Measurements from ENCODE around the gene FAM237A. TPM values are rescaled to one million over a fixed set of nuclear protein-coding genes. Genes with fewer than 3 reads are reported as not detected.

FAM237A gene
- total RNA-seq, 2 experiments from 2014 or later = not detected

- Histone ChIP-seq H3K4me1 (ENCODE audit: insufficient read depth, low read length, poor library complexity, severe bottlenecking) (no peaks in the 10 kb centered on the region), H3K4me3 (ENCODE audit: low read depth, low read length, poor library complexity, severe bottlenecking) (no peak overlapping the region), H3K9me2 (ENCODE audit: insufficient read depth, low read length) (no peaks in the 10 kb centered on the region), H3K9me3 (ENCODE audit: low read length) (no peaks in the 10 kb centered on the region), H3K79me2 (ENCODE audit: insufficient read depth, low read depth, low read length) (no peaks in the 10 kb centered on the region), H2AFZ (ENCODE audit: low read length) (no peak overlapping the region), H3K27ac (ENCODE audit: low read depth, low read length, poor library complexity, severe bottlenecking) (no peak overlapping the region), H4K20me1 (ENCODE audit: insufficient read depth, low read length) (no peaks in the 10 kb centered on the region), H3K4me2 (ENCODE audit: low read length) (no peak overlapping the region), H3K36me3 (ENCODE audit: insufficient read depth, low read length) (no peaks in the 10 kb centered on the region)
- intact Hi-C loops (cut with micrococcal nuclease; ENCODE audit: unreplicated experiment) = no loop called here
- no TSS peak for BruUV-seq (replicated peaks)
- DNase-seq (ENCODE audit: low spot score) = no peak
- POLR2A ChIA-PET = no interaction called here
- CTCF ChIA-PET (ENCODE audit: unreplicated experiment) = no interaction called here
- TF ChIP-seq CTCF (conservative IDR thresholded peaks at IDR 0.05; ENCODE audit: low read length) (no peak), EZH2phosphoT487 (IDR thresholded peaks at IDR 0.05; ENCODE audit: borderline replicate concordance, low read depth, low read length) (no peak)
Observed at GRCh38 chr2:206683546-206683945, 41.3 kb downstream of the FAM237A start.

GRCh38 chr2:206688453-206688852 lies 46.2 kb downstream of the FAM237A start:
- Histone ChIP-seq H4K20me1 (ENCODE audit: insufficient read depth, low read length) (no peaks in the 10 kb centered on the region), H3K27ac (ENCODE audit: low read depth, low read length, poor library complexity, severe bottlenecking) (no peak overlapping the region), H3K4me3 (ENCODE audit: low read depth, low read length, poor library complexity, severe bottlenecking) (no peak overlapping the region), H3K9me2 (ENCODE audit: insufficient read depth, low read length) (no peaks in the 10 kb centered on the region), H3K36me3 (ENCODE audit: insufficient read depth, low read length) (no peaks in the 10 kb centered on the region), H3K79me2 (ENCODE audit: insufficient read depth, low read depth, low read length) (no peaks in the 10 kb centered on the region), H3K9me3 (ENCODE audit: low read length) (no peaks in the 10 kb centered on the region), H3K4me2 (ENCODE audit: low read length) (no peak overlapping the region), H2AFZ (ENCODE audit: low read length) (no peak overlapping the region), H3K4me1 (ENCODE audit: insufficient read depth, low read length, poor library complexity, severe bottlenecking) (peaks cover 6% of the 10 kb centered on the region)
- no peak for TF ChIP-seq EZH2phosphoT487 (IDR thresholded peaks at IDR 0.05; ENCODE audit: borderline replicate concordance, low read depth, low read length)
- CTCF ChIA-PET (ENCODE audit: unreplicated experiment) = no interaction called here
- intact Hi-C loops (cut with micrococcal nuclease; ENCODE audit: unreplicated experiment) = no loop called here
- no TSS peak for BruUV-seq (replicated peaks)
- no peak for DNase-seq (ENCODE audit: low spot score)
- POLR2A ChIA-PET = interaction anchor here (0.7 kb wide), 1 partner anchor 154 kb away, joined by 3 read pairs; no protein-coding TSS in a partner anchor

- CTCF ChIA-PET (ENCODE audit: unreplicated experiment) = no interaction called here
- Histone ChIP-seq H3K79me2 (ENCODE audit: insufficient read depth, low read depth, low read length) (no peaks in the 10 kb centered on the region), H3K9me3 (ENCODE audit: low read length) (no peaks in the 10 kb centered on the region), H2AFZ (ENCODE audit: low read length) (no peak overlapping the region), H4K20me1 (ENCODE audit: insufficient read depth, low read length) (no peaks in the 10 kb centered on the region), H3K4me3 (ENCODE audit: low read depth, low read length, poor library complexity, severe bottlenecking) (no peak overlapping the region), H3K4me1 (ENCODE audit: insufficient read depth, low read length, poor library complexity, severe bottlenecking) (peaks cover 6% of the 10 kb centered on the region), H3K4me2 (ENCODE audit: low read length) (no peak overlapping the region), H3K27ac (ENCODE audit: low read depth, low read length, poor library complexity, severe bottlenecking) (no peak overlapping the region), H3K36me3 (ENCODE audit: insufficient read depth, low read length) (no peaks in the 10 kb centered on the region), H3K9me2 (ENCODE audit: insufficient read depth, low read length) (no peaks in the 10 kb centered on the region)
- intact Hi-C loops (cut with micrococcal nuclease; ENCODE audit: unreplicated experiment) = no loop called here
- BruUV-seq (replicated peaks) = no TSS peak
- POLR2A ChIA-PET = interaction anchor here (0.7 kb wide), 1 partner anchor 154 kb away, joined by 3 read pairs; no protein-coding TSS in a partner anchor
- TF ChIP-seq EZH2phosphoT487 (IDR thresholded peaks at IDR 0.05; ENCODE audit: borderline replicate concordance, low read depth, low read length) = no peak
- no peak for DNase-seq (ENCODE audit: low spot score)
Observed at GRCh38 chr2:206688990-206689389, 46.7 kb downstream of the FAM237A start.

GRCh38 chr2:206692971-206693370 lies 50.7 kb downstream of the FAM237A start:
- Histone ChIP-seq H3K36me3 (ENCODE audit: insufficient read depth, low read length) (no peaks in the 10 kb centered on the region), H3K4me2 (ENCODE audit: low read length) (no peak overlapping the region), H3K9me2 (ENCODE audit: insufficient read depth, low read length) (no peaks in the 10 kb centered on the region), H4K20me1 (ENCODE audit: insufficient read depth, low read length) (no peaks in the 10 kb centered on the region), H3K27ac (ENCODE audit: low read depth, low read length, poor library complexity, severe bottlenecking) (no peak overlapping the region), H3K4me1 (ENCODE audit: insufficient read depth, low read length, poor library complexity, severe bottlenecking) (peaks cover 6% of the 10 kb centered on the region), H3K79me2 (ENCODE audit: insufficient read depth, low read depth, low read length) (no peaks in the 10 kb centered on the region), H3K4me3 (ENCODE audit: low read depth, low read length, poor library complexity, severe bottlenecking) (no peak overlapping the region), H2AFZ (ENCODE audit: low read length) (no peak overlapping the region), H3K9me3 (ENCODE audit: low read length) (no peaks in the 10 kb centered on the region)
- no peak for DNase-seq (ENCODE audit: low spot score)
- CTCF ChIA-PET (ENCODE audit: unreplicated experiment) = no interaction called here
- no peak for TF ChIP-seq CTCF (conservative IDR thresholded peaks at IDR 0.05; ENCODE audit: low read length)
- no peak for TF ChIP-seq EZH2phosphoT487 (IDR thresholded peaks at IDR 0.05; ENCODE audit: borderline replicate concordance, low read depth, low read length)
- BruUV-seq (replicated peaks) = no TSS peak
- intact Hi-C loops (cut with micrococcal nuclease; ENCODE audit: unreplicated experiment) = loop anchor here (1.0 to 2.0 kb wide), 3 partner anchors 88 to 782 kb away; no protein-coding TSS in a partner anchor
- POLR2A ChIA-PET = no interaction called here

Measured in OCI-LY7 (cell line).